Measurements from ENCODE around the gene ANKRD6.

GRCh38 chr6:89412071-89413005, 20.6 kb upstream of the ANKRD6 start, which contains the start of gene RRAGD:
- TF ChIP-seq USF2 (IDR thresholded peaks at IDR 0.05; ENCODE audit: borderline replicate concordance, low read depth, low read length) (no peak), EP300 (IDR thresholded peaks at IDR 0.05; ENCODE audit: borderline replicate concordance in 1 of 2, low read depth in 1 of 2, low read length in 1 of 2) (no peak), CTCF (IDR thresholded peaks at IDR 0.05) (no peak), NRF1 (IDR thresholded peaks at IDR 0.05; ENCODE audit: low read depth, low read length) (no peak), TAF1 (IDR thresholded peaks at IDR 0.05; ENCODE audit: borderline replicate concordance, low read depth, low read length) (no peak), YY1 (IDR thresholded peaks at IDR 0.05; ENCODE audit: low read depth) (no peak)
